CD14-positive monocyte (primary cell): ENCODE results near the gene CEP112. TPM values are rescaled to one million over a fixed set of nuclear protein-coding genes. Genes with fewer than 3 reads are reported as not detected.

Experiments
- DNase-seq, 3 donors: peaks; one replicate each; pipeline ENCODE4 v3.0.0-alpha.2; 2011 to 2022
- H2AFZ ChIP-seq: 2 replicates; pipeline ENCODE4 v1.6.0; 2012; ENCODE audit warnings: mild to moderate bottlenecking, low read depth, low read length, inconsistent platforms; ENCODE audit not compliant: insufficient read depth, poor library complexity, severe bottlenecking
- H3K27ac ChIP-seq, 2 donors: 1 replicate in 1 of 2; 2 replicates in 1 of 2; pipeline ENCODE4 v1.5.1; 2012 to 2013; ENCODE audit warnings: low read length in 2 of 2, control low read depth in 1 of 2, inconsistent platforms in 1 of 2, low read depth in 1 of 2, mild to moderate bottlenecking in 1 of 2
- H3K27me3 ChIP-seq, 2 donors: one replicate each; pipeline versions ENCODE4 v1.6.0 to v1.6.1; 2011 to 2013; ENCODE audit warnings: low read length in 2 of 2; ENCODE audit not compliant: control insufficient read depth in 2 of 2, insufficient read depth in 2 of 2
- H3K36me3 ChIP-seq, 2 donors: replicated peaks in 1 of 2; 1 replicate in 1 of 2; 2 replicates in 1 of 2; pipeline versions ENCODE4 v1.5.1 to v1.6.1; 2012 to 2013; ENCODE audit warnings: low read length in 2 of 2, control low read depth in 1 of 2, inconsistent platforms in 1 of 2, mild to moderate bottlenecking in 1 of 2; ENCODE audit not compliant: insufficient read depth in 2 of 2, control insufficient read depth in 1 of 2
- H3K4me1 ChIP-seq, 2 donors: 1 replicate in 1 of 2; 2 replicates in 1 of 2; pipeline versions ENCODE4 v1.5.1 to v1.6.1; 2012 to 2013; ENCODE audit warnings: low read length in 2 of 2, control low read depth in 1 of 2, inconsistent platforms in 1 of 2, mild to moderate bottlenecking in 1 of 2, moderate library complexity in 1 of 2; ENCODE audit not compliant: insufficient read depth in 2 of 2, control insufficient read depth in 1 of 2
- H3K4me2 ChIP-seq: replicated peaks from 2 replicates; pipeline ENCODE3; 2012; ENCODE audit warnings: low read length, moderate library complexity, mild to moderate bottlenecking; ENCODE audit not compliant: poor library complexity, severe bottlenecking; ENCODE audit errors: extremely low read depth
- H3K4me3 ChIP-seq, 3 experiments: fragments of 200-600 bp in 1 of 3; sonication (generic) in 1 of 3; replicated peaks in 1 of 3; 1 replicate in 2 of 3; 2 replicates in 1 of 3; pipeline ENCODE4 v1.5.1; 2011 to 2013; ENCODE audit warnings: low read length in 3 of 3, mild to moderate bottlenecking in 3 of 3, control low read depth in 2 of 3, low read depth in 2 of 3, inconsistent platforms in 1 of 3, moderate library complexity in 1 of 3
- H3K79me2 ChIP-seq: 2 replicates; pipeline ENCODE4 v1.6.0; 2012; ENCODE audit warnings: mild to moderate bottlenecking, control low read depth, inconsistent platforms, low read length, moderate library complexity; ENCODE audit not compliant: insufficient read depth
- H3K9ac ChIP-seq: 2 replicates; pipeline ENCODE4 v1.6.0; 2017; ENCODE audit warnings: low read length, mild to moderate bottlenecking; ENCODE audit not compliant: insufficient read depth, poor library complexity, severe bottlenecking
- H3K9me3 ChIP-seq, 2 donors: replicated peaks in 1 of 2; 1 replicate in 1 of 2; 2 replicates in 1 of 2; pipeline versions ENCODE4 v1.5.1 to v1.6.1; 2012 to 2013; ENCODE audit warnings: low read length in 2 of 2, control low read depth in 1 of 2; ENCODE audit not compliant: control insufficient read depth in 1 of 2, insufficient read depth in 1 of 2
- H4K20me1 ChIP-seq: 2 replicates; pipeline ENCODE4 v1.6.0; 2012; ENCODE audit warnings: mild to moderate bottlenecking, low read length, control low read depth, moderate library complexity; ENCODE audit not compliant: insufficient read depth
- H3K27ac Mint-ChIP-seq, 7 donors: one replicate each; pipeline ENCODE4 v1.8.0; 2020; ENCODE audit warnings: mild to moderate bottlenecking in 7 of 7, mixed read lengths in 7 of 7, moderate library complexity in 6 of 7, inconsistent platforms in 2 of 7
- H3K27me3 Mint-ChIP-seq, 3 donors: one replicate each; pipeline ENCODE4 v1.8.0; 2021 to 2022; ENCODE audit warnings: low read depth in 3 of 3, mild to moderate bottlenecking in 3 of 3, mixed read lengths in 3 of 3, moderate library complexity in 3 of 3, inconsistent platforms in 1 of 3
- H3K36me3 Mint-ChIP-seq, 2 donors: one replicate each; pipeline ENCODE4 v1.8.0; 2020; ENCODE audit warnings: mixed read lengths in 2 of 2, inconsistent platforms in 1 of 2, mild to moderate bottlenecking in 1 of 2
- H3K4me1 Mint-ChIP-seq: one replicate; pipeline ENCODE4 v1.8.0; 2020; ENCODE audit warnings: mild to moderate bottlenecking, mixed read lengths
- H3K4me3 Mint-ChIP-seq, 2 donors: one replicate each; pipeline ENCODE4 v1.8.0; 2020; ENCODE audit warnings: mild to moderate bottlenecking in 2 of 2, mixed read lengths in 2 of 2, moderate library complexity in 1 of 2
- H3K9me3 Mint-ChIP-seq, 7 donors: one replicate each; pipeline ENCODE4 v1.8.0; 2020 to 2022; ENCODE audit warnings: mixed read lengths in 7 of 7, mild to moderate bottlenecking in 6 of 7, moderate library complexity in 6 of 7, inconsistent platforms in 2 of 7
- CTCF ChIP-seq: fragments of 200-600 bp; IDR thresholded peaks from one replicate; pipeline ENCODE4 v1.8.0; 2022; ENCODE audit warnings: antibody characterized with exemption, mild to moderate bottlenecking
- WGBS: methylation state at CpG from one replicate; pipeline ENCODE4 v1.1.5; 2013; ENCODE audit warnings: missing lambda C conversion rate; ENCODE audit not compliant: insufficient coverage; 5-methylcytosine and 5-hydroxymethylcytosine counted together
- intact Hi-C, 2 donors: fragments of 100-400 bp; cut with micrococcal nuclease; formaldehyde crosslinking; loops; one replicate each; pipeline versions ENCODE4 v1.15.0 to v1.15.1; 2023
- polyA plus RNA-seq, 3 donors: library from polyadenylated mRNA; depleted of rRNA in 1 of 3; unstranded in 2 of 3; stranded (reverse) in 1 of 3; fragments of 300-500 nt in 2 of 3; fragments of >200 nt in 1 of 3; fragmentation: Illumina TruSeq in 2 of 3; gene quantifications; 1 replicate in 2 of 3; 2 replicates in 1 of 3; pipeline ENCODE4 v1.2.3, GENCODE V29; 2012 to 2021

Gene CEP112
- polyA plus RNA-seq, 3 donors = 0.10 TPM; not detected in 2

GRCh38 chr17:65679165-65679845, 512.6 kb downstream of the CEP112 start:
- H3K36me3 ChIP-seq = no peaks in the 10 kb centered on the region
- no peak overlapping the region for H3K27ac ChIP-seq
- TF ChIP-seq CTCF = no peak
- peaks cover 0 to 3% of the 10 kb centered on the region in 2 donors for H3K9me3 ChIP-seq
- no peaks in the 10 kb centered on the region for H3K4me1 Mint-ChIP-seq
- H2AFZ ChIP-seq = no peak overlapping the region
- no peaks in the 10 kb centered on the region for H3K27me3 ChIP-seq
- H3K9ac ChIP-seq = no peak overlapping the region
- no peak overlapping the region for H3K27ac Mint-ChIP-seq
- no peak overlapping the region for H3K4me3 ChIP-seq
- no peaks in the 10 kb centered on the region for H3K36me3 Mint-ChIP-seq
- peaks cover 2 to 6% (median 5%) of the 10 kb centered on the region in 3 donors for H3K27me3 Mint-ChIP-seq
- H3K4me2 ChIP-seq = no peak overlapping the region
- no CpG with 5 or more reads among the region's 3 CpGs for WGBS
- no peak overlapping the region for H3K4me3 Mint-ChIP-seq
- H3K79me2 ChIP-seq = no peaks in the 10 kb centered on the region
- H4K20me1 ChIP-seq = no peaks in the 10 kb centered on the region
- DNase-seq = no peak
- peaks cover 7 to 17% (median 8%) of the 10 kb centered on the region in 7 donors for H3K9me3 Mint-ChIP-seq
- intact Hi-C loops = no loop called here
- H3K4me1 ChIP-seq = no peaks in the 10 kb centered on the region

GRCh38 chr17:65678546-65678945, 513.4 kb downstream of the CEP112 start:
- H3K27ac Mint-ChIP-seq = no peak overlapping the region
- H3K9me3 Mint-ChIP-seq = peaks cover 6 to 15% (median 8%) of the 10 kb centered on the region in 7 donors
- H3K4me3 Mint-ChIP-seq = no peak overlapping the region
- Histone ChIP-seq H3K27me3 (no peaks in the 10 kb centered on the region), H3K9me3 (peaks cover 0 to 3% of the 10 kb centered on the region in 2 donors), H3K4me1 (no peaks in the 10 kb centered on the region), H4K20me1 (no peaks in the 10 kb centered on the region), H3K36me3 (no peaks in the 10 kb centered on the region), H3K9ac (no peak overlapping the region), H2AFZ (no peak overlapping the region), H3K4me3 (no peak overlapping the region), H3K27ac (no peak overlapping the region), H3K79me2 (no peaks in the 10 kb centered on the region), H3K4me2 (no peak overlapping the region)
- DNase-seq = no peak
- no peaks in the 10 kb centered on the region for H3K36me3 Mint-ChIP-seq
- intact Hi-C loops = no loop called here
- H3K27me3 Mint-ChIP-seq = peaks cover 2 to 5% (median 3%) of the 10 kb centered on the region in 3 donors
- H3K4me1 Mint-ChIP-seq = no peaks in the 10 kb centered on the region
- WGBS = 96% methylated on average over 6 of the region's 9 CpGs
- no peak for TF ChIP-seq CTCF
